Activated CD4-positive, alpha-beta T cell treated with anti-CD3 and anti-CD28 coated beads, Interleukin-2, amount 50 U/mL, for 4 hours (primary cell): ENCODE measurements around the gene NR1H3.
A peak's percentile ranks its signal among the peaks of the same experiment; 100 is the strongest.

Experiments used
- DNase-seq, 2 experiments: peaks; one replicate each; pipeline ENCODE4 v3.0.0-alpha.2; 2020

Gene NR1H3

GRCh38 chr11:47270331-47271271, 12.8 kb downstream of the NR1H3 start:
- peak in 1 of 2 experiments; percentile 4 for DNase-seq

DNA sequence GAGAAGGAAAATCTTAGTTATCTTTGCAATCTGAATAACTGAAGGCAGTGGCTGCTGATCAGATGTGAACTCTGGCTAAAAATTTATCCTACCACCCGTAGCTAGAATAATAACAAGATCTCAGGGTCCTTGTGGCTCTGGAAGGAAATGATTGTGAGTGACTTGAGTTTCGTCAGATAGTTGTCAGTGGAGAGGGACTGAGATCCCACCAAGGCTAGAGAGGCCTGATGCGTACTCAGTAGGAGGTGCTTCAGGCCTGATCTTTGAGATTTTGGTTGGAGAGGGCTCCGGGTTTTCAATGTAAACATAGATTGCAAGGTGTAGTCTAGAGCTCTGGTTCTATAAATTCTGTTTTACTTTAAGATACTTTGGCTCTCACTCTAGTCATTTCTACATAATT, 13.5 kb downstream of the NR1H3 start:
- no peak for DNase-seq

DNA sequence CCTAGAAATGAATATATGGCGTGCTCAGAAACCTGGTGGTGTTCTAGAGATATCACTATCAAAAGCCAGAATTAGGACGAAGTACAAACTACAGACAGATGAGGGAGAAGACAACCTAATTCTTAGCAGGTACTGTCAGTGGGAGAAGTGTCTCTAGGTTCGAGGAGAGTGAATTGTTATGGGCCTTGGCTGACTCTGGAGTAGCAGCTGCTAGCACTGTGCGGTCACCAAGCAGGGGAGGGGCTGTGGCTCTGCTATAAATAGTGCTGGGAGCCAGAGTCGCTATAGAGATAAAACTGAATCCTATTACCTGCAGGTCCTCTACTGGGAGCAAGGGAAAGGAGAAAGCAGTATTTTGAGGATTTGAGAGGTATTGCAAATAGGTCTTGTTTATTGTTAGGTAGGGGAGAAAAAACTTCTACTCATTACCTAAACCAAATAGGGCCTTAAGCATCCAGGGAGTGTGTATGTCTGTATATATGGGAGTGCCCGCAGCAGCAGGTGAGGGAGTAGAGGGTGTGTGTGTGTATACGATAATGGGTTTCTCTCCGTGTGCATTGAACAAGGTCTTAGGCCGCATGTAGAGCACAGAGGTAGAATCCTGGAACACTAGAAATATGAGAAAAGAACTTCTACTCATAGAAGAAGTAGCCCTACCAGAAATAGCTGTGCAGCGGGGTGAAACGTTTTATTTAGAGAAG, 14.3 kb downstream of the NR1H3 start:
- DNase-seq = no peak

- no peak for DNase-seq
These were observed 14.9 kb downstream of the NR1H3 start for GRCh38 chr11:47272706-47273105.

GRCh38 chr11:47274495-47275235, 16.9 kb downstream of the NR1H3 start:
- no peak for DNase-seq

- DNase-seq = no peak
These were observed 19.1 kb downstream of the NR1H3 start for GRCh38 chr11:47276923-47277322.

DNA sequence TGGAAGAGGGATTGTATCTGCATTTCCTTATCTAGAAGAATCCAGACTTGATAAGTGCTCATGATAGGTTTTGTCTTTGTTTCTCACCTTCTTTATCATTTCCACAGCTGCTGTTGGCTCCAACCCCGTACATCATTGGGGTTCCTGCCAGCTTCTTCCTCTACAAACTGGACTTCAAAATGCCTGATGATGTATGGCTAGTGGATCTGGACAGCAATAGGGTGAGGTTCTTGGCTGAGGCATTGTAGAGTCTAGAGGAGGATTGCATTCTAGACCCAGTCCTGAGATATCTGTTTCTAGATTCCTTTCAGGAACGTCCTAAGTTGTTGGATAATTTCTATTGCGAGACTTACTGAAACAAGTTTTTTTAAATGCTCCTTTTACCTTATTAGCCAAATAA, 20.3 kb downstream of the NR1H3 start:
- no peak for DNase-seq

DNA sequence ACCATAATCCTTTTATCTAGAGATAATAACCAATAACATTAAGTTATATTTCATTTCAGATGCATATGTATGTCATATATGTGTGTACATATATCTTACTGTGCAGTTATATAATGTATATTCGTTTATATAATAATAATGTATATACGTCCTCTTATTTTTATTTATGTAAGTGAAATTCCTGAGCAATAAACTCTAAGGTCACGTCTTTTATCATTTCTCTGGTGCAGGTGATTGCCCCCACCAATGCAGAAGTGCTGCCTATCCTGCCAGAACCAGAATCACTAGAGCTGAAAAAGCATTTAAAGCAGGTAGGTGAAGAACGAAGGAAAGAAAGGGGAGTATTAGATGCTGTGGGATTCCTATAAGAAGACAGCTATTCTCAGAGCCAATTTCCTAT, 21.0 kb downstream of the NR1H3 start:
- DNase-seq = no peak

GRCh38 chr11:47280099-47280498, 22.3 kb downstream of the NR1H3 start:
- no peak for DNase-seq

- DNase-seq = no peak
These were observed 23.1 kb downstream of the NR1H3 start for GRCh38 chr11:47280860-47281259.

GRCh38 chr11:47282462-47282861, 24.7 kb downstream of the NR1H3 start:
- DNase-seq = no peak

DNA sequence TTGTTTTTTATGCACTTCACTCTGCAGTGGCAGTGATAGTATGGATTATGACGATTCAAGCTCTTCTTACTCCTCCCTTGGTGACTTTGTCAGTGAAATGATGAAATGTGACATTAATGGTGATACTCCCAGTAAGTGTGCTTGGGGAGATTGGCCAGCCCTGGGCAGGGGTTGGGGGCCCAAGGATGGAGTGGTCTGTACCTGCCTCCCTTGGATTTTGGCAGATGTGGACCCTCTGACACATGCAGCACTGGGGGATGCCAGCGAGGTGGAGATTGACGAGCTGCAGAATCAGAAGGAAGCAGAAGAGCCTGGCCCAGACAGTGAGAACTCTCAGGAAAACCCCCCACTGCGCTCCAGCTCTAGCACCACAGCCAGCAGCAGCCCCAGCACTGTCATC, 26.4 kb downstream of the NR1H3 start:
- DNase-seq = no peak

GRCh38 chr11:47285969-47286770, 28.4 kb downstream of the NR1H3 start:
- no peak for DNase-seq

DNA sequence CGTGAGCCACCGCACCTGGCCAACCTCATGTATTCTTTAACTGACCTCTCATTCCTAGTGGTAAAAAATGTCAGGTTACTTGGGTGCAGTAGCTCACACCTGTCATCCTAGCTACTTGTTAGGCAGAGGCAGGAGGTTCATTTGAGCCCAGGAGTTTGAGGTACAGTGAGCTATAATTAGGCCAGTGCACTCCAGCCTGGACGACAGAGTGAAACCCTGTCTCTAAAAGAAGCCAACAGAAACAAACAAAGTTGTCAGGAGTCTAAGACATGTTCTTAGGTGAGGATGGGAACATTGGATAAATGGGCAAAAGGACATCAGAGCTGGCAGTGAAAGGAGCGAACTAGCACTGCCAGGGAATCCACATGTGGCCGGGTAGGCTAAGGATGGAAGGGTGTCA, 30.3 kb downstream of the NR1H3 start:
- DNase-seq = no peak

- DNase-seq = no peak
These were observed 32.1 kb downstream of the NR1H3 start for GRCh38 chr11:47289856-47290255.

DNA sequence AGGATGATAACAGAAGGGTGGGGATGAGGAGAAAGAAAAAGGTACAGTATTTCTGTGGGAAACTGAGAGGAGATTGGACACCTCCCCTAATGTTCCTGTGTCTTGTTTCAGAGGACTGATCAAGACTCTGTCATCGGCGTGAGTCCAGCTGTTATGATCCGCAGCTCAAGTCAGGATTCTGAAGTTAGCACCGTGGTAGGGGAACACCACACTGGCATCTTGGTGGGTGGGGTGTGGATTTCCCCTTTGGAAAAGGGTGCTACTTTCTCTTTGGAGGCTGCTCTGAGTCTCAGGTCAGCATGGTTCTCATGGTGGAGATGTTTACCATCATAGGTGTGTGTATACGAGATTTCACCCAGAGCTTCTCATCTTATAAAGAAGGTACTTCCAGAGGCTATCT, 37.6 kb downstream of the NR1H3 start:
- no peak for DNase-seq

DNA sequence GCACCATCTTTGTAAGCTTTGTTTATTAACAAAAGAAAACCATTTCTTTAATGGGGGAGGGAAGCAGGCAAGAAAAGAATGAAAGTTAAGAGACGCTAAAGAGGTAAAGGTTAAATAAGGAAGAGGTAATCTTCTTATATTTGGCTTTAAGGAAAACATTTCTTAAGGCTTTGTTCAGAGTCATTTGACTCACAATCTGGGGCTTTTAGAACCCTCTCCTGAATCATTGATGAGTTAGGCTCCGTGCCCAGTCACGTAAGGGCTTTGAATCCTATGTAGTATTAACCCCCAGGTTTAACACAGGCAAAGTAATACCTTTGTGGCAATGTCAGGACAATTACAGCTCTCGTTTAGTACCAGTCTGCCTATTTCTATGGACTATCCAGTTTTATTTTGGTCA, 38.2 kb downstream of the NR1H3 start:
- no peak for DNase-seq

GRCh38 chr11:47299078-47299477, 41.3 kb downstream of the NR1H3 start:
- no peak for DNase-seq

GRCh38 chr11:47302853-47303252, 45.1 kb downstream of the NR1H3 start:
- DNase-seq = no peak

DNA sequence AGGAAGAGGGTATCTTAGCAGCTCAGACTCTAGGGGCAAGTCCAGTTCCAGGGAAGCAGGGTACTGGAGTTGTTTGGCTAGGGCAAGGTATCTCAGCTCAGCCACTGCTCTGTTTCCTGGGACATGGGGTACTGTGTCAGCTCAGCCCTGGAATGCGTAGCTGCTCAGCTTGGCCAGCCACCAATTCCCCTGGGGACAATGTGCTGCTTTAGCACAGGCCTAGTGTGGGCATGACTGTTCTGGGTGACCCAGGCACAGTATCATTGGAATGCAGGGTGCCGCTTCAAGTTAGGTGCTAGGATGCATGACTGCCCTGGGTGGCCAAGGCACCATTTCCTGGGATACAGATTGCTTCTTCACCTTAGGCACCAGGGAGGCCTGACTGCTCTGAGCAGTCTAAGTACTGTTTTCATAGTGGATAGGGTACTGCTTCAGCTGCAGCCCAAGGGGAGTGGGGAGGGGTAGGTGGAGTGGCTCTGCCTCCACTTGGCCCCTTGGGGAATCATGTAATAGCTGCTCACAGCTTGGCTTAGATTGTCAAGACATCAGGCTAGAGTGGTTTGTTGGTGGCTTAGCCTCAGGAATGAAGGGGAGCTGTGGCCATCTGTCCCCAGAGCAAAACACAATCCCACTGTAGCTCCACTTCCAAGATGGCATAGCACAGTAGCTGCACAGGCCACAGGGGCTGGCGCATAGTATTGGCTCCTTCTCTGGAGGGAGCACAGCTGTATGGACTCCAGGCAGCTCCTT, 48.1 kb downstream of the NR1H3 start:
- DNase-seq = no peak

GRCh38 chr11:47306484-47306844, 48.7 kb downstream of the NR1H3 start:
- DNase-seq = no peak
